Urinary bladder (tissue), 4 donors: Measurements from ENCODE around the gene IL22. TPM values are rescaled to one million over a fixed set of nuclear protein-coding genes. Genes with fewer than 3 reads are reported as not detected.

Experiments
- DNase-seq: peaks from one replicate; pipeline ENCODE4 v3.0.0-alpha.2; 2015; ENCODE audit errors: extremely low spot score
- H3K27ac ChIP-seq: one replicate; pipeline ENCODE4 v1.5.1; 2013; ENCODE audit warnings: low read depth, mild to moderate bottlenecking, moderate library complexity
- H3K36me3 ChIP-seq: one replicate; pipeline ENCODE4 v1.6.1; 2013; ENCODE audit warnings: mild to moderate bottlenecking, moderate library complexity; ENCODE audit not compliant: insufficient read depth
- H3K4me1 ChIP-seq: one replicate; pipeline ENCODE4 v1.6.1; 2013; ENCODE audit warnings: mild to moderate bottlenecking, moderate library complexity; ENCODE audit not compliant: insufficient read depth
- H3K4me3 ChIP-seq: one replicate; pipeline ENCODE4 v1.5.1; 2013; ENCODE audit warnings: low read depth, low read length
- WGBS: extraction: QIAGEN DNeasy Blood & Tissue Kit; methylation state at CpG from one replicate; pipeline ENCODE4 v1.1.7; 2013; 5-methylcytosine and 5-hydroxymethylcytosine counted together
- polyA plus RNA-seq: library from polyadenylated mRNA; stranded (reverse); fragments of 200-250 nt; gene quantifications from one replicate; pipeline ENCODE4 v1.2.3, GENCODE V29; 2013
- total RNA-seq: library from RNA; depleted of rRNA; stranded (reverse); fragments of >200 nt; gene quantifications from one replicate; pipeline ENCODE4 v1.2.3, GENCODE V29; 2014
- donor health status: healthy with polysubstance abuse.
- donor health status: healthy.

Gene IL22
- total and polyA plus RNA-seq, 2 donors: not detected

DNA sequence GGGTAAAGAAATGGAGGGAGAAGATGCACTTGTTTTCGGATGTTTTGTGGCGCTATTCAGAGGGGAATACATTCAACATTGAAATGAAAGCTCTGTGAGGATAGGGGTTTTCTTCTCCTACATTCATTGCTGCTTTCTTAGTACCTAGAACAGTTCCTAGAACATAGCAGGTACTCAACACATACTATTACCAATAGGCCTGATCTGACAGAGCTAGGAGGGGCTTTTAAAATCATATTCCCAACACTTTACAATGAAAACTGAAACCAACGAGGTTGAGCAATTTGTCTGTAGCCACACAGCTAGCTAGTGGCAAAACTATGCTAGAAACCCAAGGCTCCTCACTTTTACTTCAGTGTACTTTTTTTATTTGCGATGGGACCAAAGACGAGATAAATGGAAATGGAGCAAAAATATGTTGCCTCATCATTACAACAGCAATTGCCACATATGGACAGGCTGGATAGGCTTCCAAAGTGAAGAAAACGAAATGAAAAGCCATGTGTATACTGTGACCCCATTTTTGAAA is 23.1 kb upstream of the IL22 start:
- Histone ChIP-seq H3K4me1 (no peaks in the 10 kb centered on the region), H3K36me3 (no peaks in the 10 kb centered on the region), H3K4me3 (no peak overlapping the region), H3K27ac (no peak overlapping the region)
- 93% methylated on average over 6 of the region's 6 CpGs for WGBS
- no peak for DNase-seq

DNA sequence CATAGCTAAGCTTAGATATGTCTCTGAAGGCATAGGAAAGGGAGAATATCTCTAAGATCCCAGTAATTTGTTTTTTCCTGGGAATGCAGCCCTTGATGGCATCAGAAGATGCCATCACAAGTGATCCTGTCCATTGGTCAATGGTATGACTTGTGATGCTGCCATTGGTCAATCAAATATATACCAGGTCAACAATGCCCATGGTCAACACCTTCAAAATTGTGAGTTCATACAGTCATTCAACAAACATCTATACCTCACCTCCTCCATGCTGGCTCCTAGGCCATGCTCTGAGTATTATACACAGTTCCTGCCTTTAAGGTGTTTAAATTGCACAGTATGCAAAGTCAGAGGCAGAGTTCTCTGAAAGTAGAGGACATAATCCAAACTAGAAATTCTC is 19.3 kb upstream of the IL22 start:
- H3K4me3 ChIP-seq: no peak overlapping the region
- no peak for DNase-seq
- no peaks in the 10 kb centered on the region for H3K36me3 ChIP-seq
- no peak overlapping the region for H3K27ac ChIP-seq
- no peaks in the 10 kb centered on the region for H3K4me1 ChIP-seq

GRCh38 chr12:68271346-68271745 is 17.9 kb upstream of the IL22 start:
- no peaks in the 10 kb centered on the region for H3K4me1 ChIP-seq
- H3K4me3 ChIP-seq: no peak overlapping the region
- DNase-seq: no peak
- no peaks in the 10 kb centered on the region for H3K36me3 ChIP-seq
- no peak overlapping the region for H3K27ac ChIP-seq
- WGBS: 70% methylated on average over 8 of the region's 8 CpGs

GRCh38 chr12:68270358-68270757 is 17.0 kb upstream of the IL22 start:
- Histone ChIP-seq H3K4me3 (no peak overlapping the region), H3K27ac (no peak overlapping the region), H3K4me1 (no peaks in the 10 kb centered on the region), H3K36me3 (no peaks in the 10 kb centered on the region)
- no peak for DNase-seq
- WGBS: 91% methylated on average over 3 of the region's 3 CpGs

DNA sequence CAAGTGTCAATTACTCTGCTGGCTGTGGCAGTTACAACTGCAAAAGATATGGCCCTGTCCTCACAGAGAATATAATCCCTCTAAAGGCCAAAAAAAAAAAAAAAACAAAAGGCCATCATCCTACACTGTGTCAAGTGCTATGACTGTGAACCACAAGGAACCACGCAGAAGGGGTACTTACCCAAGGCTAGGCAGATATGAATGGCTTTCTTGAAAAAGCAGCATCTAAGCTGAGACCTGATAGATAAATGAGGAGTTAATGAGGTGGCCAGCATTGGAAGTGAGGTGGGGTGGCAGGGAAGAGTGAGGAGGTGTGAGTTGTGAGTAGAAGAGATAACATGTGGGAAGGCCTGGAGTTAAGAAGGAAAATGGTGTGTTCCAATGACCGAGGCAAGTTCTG is 16.4 kb upstream of the IL22 start:
- 97% methylated on average over 2 of the region's 2 CpGs for WGBS
- DNase-seq: no peak
- H3K36me3 ChIP-seq: no peaks in the 10 kb centered on the region

DNA sequence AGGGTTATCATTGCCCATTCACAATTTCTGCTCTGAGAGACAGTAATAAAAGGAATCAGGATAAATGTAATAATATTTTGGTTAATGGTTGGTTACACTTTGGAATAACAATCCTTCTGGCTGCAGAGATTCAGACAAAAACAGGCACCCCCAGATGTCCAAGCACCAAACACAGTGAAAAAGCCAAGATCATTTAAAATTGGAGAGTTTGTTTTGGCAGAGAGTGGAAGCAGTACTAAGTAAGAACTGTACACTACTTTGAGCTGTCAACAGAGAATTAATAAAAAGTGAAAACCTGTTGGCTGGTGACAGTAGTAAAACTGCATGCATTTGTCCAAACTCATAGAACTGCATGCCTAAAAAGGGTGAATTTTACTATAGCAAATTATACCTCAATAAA is 15.6 kb upstream of the IL22 start:
- H3K36me3 ChIP-seq: no peaks in the 10 kb centered on the region
- no peak overlapping the region for H3K27ac ChIP-seq
- H3K4me1 ChIP-seq: no peaks in the 10 kb centered on the region
- DNase-seq: no peak
- H3K4me3 ChIP-seq: no peak overlapping the region

More for the DNA sequence above, 16.4 kb upstream of the IL22 start:
- Histone ChIP-seq H3K4me3 (no peak overlapping the region), H3K4me1 (no peaks in the 10 kb centered on the region), H3K27ac (no peak overlapping the region)

GRCh38 chr12:68267892-68268396 is 14.5 kb upstream of the IL22 start:
- WGBS: 90% methylated on average over 6 of the region's 6 CpGs
- no peak for DNase-seq
- no peaks in the 10 kb centered on the region for H3K36me3 ChIP-seq
- H3K4me1 ChIP-seq: no peaks in the 10 kb centered on the region
- H3K27ac ChIP-seq: no peak overlapping the region
- no peak overlapping the region for H3K4me3 ChIP-seq

DNA sequence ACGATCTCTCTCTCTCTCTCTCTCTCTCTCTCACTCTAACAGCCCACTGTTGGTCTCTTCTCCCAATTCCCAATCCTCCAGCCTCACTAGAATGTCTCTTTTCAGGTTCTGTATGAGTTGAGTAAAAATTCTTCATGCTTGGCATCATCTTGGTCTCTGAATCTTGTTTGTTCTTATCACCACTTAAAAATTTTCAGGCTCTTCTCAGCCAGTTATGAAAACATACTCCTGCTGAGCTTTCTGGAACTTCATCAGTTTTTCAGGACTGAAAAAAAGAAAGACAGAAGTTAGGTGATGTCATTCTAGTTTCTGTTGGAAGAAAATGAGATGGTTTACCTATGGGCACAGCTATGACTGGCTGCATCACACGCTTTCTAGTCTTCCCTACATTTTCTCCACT is 11.5 kb upstream of the IL22 start:
- Histone ChIP-seq H3K27ac (no peak overlapping the region), H3K4me3 (no peak overlapping the region), H3K36me3 (no peaks in the 10 kb centered on the region), H3K4me1 (no peaks in the 10 kb centered on the region)
- DNase-seq: no peak
- 93% methylated on average over 2 of the region's 2 CpGs for WGBS

GRCh38 chr12:68264158-68264855 is 10.9 kb upstream of the IL22 start:
- DNase-seq: no peak
- 93% methylated on average over 7 of the region's 7 CpGs for WGBS
- Histone ChIP-seq H3K4me3 (no peak overlapping the region), H3K36me3 (no peaks in the 10 kb centered on the region), H3K27ac (no peak overlapping the region), H3K4me1 (no peaks in the 10 kb centered on the region)

DNA sequence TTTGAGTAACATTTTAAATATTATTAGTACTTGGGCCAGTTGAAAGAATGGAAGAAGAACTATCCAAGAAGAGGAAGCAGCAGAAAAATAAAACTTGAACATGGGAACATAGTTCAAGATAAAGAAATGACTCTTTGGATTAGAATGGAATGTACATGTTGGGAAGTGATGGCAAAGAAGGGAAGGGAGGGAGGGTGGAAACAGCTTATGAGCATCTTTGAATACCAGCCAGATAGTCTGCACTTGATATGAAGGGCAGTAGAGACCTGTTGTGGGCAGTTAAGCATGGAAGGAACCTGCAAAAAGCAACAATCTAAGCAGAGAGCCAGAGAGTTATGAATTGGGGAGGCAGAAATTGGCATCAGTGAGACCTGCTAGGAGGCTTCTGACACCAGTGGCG is 10.0 kb upstream of the IL22 start:
- DNase-seq: no peak
- H3K4me1 ChIP-seq: no peaks in the 10 kb centered on the region
- no peaks in the 10 kb centered on the region for H3K36me3 ChIP-seq
- no peak overlapping the region for H3K4me3 ChIP-seq
- 65% methylated on average over 1 of the region's 1 CpG for WGBS
- no peak overlapping the region for H3K27ac ChIP-seq

DNA sequence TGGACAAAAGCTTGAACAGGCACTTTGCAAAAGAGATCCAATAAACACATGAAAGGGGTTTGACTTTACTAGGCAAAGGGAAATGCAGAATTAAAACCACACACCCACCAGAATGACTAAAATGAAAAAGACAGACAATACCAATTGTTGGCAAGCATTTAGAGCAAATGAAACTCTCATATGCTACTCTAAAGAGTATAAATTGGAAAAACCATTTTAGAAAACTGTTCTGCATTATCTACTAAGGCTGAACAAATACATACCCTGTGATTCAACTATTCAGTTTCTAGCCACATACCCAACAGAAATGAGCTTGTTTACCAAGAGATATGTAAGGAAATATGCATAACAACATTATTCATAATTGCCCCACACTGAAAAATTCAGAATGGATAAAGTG is 8.5 kb upstream of the IL22 start:
- no peak overlapping the region for H3K4me3 ChIP-seq
- no peak for DNase-seq
- no peaks in the 10 kb centered on the region for H3K4me1 ChIP-seq
- no peak overlapping the region for H3K27ac ChIP-seq
- H3K36me3 ChIP-seq: no peaks in the 10 kb centered on the region

DNA sequence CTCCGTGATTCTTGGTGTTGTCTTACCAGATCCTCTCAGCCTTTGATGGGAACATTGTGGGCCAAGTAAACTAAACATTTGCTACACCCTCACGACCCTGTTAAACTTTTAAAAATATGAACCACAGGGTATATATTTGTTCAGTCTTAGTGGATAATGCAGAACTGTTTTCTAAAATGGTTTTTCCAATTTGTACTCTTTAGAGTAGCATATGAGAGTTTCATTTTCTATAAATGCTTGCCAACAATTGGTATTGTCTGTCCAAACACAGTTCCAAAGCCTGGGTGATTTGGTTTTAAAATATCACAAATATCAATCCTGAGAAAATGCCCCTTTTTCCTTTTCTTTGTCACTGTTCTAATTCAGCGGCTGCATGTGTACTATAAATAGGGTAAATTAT is 6.7 kb upstream of the IL22 start:
- DNase-seq: no peak
- Histone ChIP-seq H3K4me1 (no peaks in the 10 kb centered on the region), H3K4me3 (no peak overlapping the region), H3K36me3 (no peaks in the 10 kb centered on the region), H3K27ac (no peak overlapping the region)
- WGBS: 78% methylated on average over 3 of the region's 3 CpGs

DNA sequence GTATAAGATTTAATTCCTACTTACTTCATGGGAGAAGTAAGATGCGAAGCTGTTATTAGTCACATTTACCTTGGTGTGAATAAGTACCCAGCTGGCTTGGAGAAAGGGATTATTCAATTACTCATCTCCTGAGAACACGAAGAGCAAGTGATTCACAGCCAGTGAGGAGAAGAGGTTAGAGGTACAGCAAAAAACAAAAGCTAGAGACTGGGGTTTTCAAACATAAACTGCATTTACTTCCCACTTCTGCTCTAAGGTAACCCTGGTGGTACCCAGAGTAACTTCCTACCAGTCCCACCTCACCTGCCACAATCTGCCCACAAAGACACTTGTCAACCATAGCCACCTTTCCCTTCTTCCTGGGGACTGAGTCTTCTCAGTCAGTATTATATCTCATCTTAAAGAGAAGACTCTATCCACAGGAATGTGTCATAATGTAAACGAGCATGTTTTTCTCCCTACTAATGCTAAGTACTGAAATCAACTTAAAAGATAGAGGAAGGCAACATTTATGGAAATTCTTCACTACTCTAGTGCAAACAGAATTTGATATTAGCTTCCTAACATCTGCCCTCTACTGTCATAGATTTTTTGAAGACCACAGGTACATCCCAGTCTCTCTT is 6.0 kb upstream of the IL22 start:
- H3K27ac ChIP-seq: no peak overlapping the region
- DNase-seq: no peak
- 79% methylated on average over 3 of the region's 3 CpGs for WGBS

DNA sequence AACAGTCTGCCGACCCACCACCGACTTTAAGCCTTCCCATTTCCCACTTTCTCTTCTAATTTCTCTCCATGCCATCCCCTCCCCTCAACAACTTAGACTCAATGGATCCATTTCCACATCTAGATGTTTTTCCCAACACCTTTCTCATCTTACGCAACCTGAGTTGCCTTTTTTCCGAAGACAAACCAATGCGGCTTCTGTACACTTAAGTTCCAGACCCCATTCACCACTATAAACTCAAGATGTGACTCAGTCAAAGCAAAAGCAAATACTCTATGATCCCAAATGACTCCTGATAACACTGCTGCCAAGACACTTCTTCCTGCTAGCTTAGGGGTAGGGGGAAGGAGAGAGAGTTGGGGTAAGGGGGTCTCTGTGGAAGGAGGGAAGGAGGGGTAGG is 1.3 kb downstream of the IL22 start:
- no peak overlapping the region for H3K4me3 ChIP-seq
- 94% methylated on average over 5 of the region's 5 CpGs for WGBS
- no peak overlapping the region for H3K27ac ChIP-seq
- no peaks in the 10 kb centered on the region for H3K4me1 ChIP-seq
- DNase-seq: no peak
- no peaks in the 10 kb centered on the region for H3K36me3 ChIP-seq

More for the DNA sequence above, 6.0 kb upstream of the IL22 start:
- no peaks in the 10 kb centered on the region for H3K36me3 ChIP-seq
- H3K4me3 ChIP-seq: no peak overlapping the region
- H3K4me1 ChIP-seq: no peaks in the 10 kb centered on the region
